NCI-H1105 treated with DMSO at 0.1 percent for 48 hours (cell line): ENCODE results near the gene NCF4.

ENCODE experiments used
- DNase-seq: peaks from one replicate; lab custom pipeline; 2025; lab: John Stamatoyannopoulos, UW

NCF4 gene

GRCh38 chr22:36838119-36839030, 22.4 kb upstream of the NCF4 start:
- DNase-seq = peak; percentile 49

GRCh38 chr22:36839356-36840073, 21.3 kb upstream of the NCF4 start:
- no peak for DNase-seq

GRCh38 chr22:36840106-36840505, 20.7 kb upstream of the NCF4 start:
- no peak for DNase-seq

- no peak for DNase-seq
These were observed 14.5 kb upstream of the NCF4 start for GRCh38 chr22:36846271-36846670.

GRCh38 chr22:36846949-36847348, 13.9 kb upstream of the NCF4 start:
- DNase-seq = no peak

- DNase-seq = no peak
These were observed 10.8 kb upstream of the NCF4 start for GRCh38 chr22:36850056-36850455.

- DNase-seq = no peak
These were observed 10.1 kb upstream of the NCF4 start for GRCh38 chr22:36850682-36851081.

- DNase-seq = no peak
These were observed 8.5 kb upstream of the NCF4 start for GRCh38 chr22:36852056-36852973.

- DNase-seq = peak; percentile 4
These were observed 7.3 kb upstream of the NCF4 start for GRCh38 chr22:36853407-36854099.

GRCh38 chr22:36855478-36855877, 5.3 kb upstream of the NCF4 start:
- DNase-seq = no peak

- peak; percentile 84 for DNase-seq
These were observed 4.5 kb upstream of the NCF4 start for GRCh38 chr22:36856121-36856791.

GRCh38 chr22:36856792-36857135, 4.0 kb upstream of the NCF4 start:
- no peak for DNase-seq

GRCh38 chr22:36858156-36858555, 2.6 kb upstream of the NCF4 start:
- DNase-seq = no peak

- no peak for DNase-seq
These were observed 1.8 kb upstream of the NCF4 start for GRCh38 chr22:36858966-36859365.

GRCh38 chr22:36860017-36860416, 789 bp upstream of the NCF4 start:
- peak; percentile 2 for DNase-seq

GRCh38 chr22:36860438-36860820, 377 bp upstream of the NCF4 start:
- DNase-seq = no peak

- no peak for DNase-seq
These were observed 1.7 kb downstream of the NCF4 start for GRCh38 chr22:36862251-36863242.

GRCh38 chr22:36863281-36863680, 2.5 kb downstream of the NCF4 start:
- no peak for DNase-seq

GRCh38 chr22:36863979-36864378, 3.2 kb downstream of the NCF4 start:
- no peak for DNase-seq
